Measurements from ENCODE around the gene TRIM2. TPM values are rescaled to one million over a fixed set of nuclear protein-coding genes. Genes with fewer than 3 reads are reported as not detected.

Gene TRIM2
- total RNA-seq, 4 donors from 2014 or later: 5.8 to 18.9 (median 14.9) TPM

DNA sequence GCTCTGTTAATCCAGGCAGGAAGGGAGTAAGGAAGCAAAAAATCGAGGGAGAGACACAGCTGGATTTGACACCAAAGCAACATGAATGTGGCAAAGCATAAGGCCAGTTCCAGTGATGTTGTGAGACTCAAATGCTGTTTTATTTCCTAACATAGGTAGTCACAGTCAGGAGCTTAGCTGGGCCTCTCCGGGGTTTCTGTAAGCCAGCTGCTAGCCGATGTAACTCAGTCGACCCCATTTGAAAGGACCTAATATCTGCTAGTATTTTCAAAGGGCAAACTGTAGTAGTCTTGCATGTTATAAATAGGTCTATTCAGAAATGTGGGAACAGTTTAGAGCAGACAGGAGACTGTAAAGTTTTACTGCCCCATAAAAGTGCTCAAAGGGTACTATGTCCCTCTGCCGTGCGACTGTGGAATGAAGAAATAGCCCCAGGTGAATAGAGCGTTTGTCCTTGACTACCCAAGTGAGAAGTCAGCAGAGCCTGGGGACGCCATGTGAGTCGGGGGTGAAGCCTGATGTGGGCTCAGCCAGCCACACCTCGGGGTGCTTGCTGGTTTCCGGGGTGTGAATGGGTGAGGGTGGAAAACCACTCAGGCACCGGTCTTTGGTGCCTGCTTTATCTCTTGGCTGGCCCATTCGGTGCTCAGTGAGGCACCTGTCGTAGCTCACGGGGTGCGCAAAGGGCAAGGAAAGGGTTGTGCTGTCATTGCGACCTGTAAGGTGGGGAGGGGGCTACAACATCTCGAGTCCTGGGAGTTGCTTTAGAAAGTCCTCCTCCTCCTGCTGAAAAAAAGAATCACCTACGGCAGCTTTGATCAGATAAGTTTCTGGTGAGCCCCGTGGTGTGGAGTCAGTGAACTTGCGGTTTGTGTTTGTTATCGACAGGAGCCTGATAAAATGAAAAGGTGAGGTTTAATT, 745 bp downstream of the TRIM2 start:
- Histone ChIP-seq H3K36me3 (no peaks in the 10 kb centered on the region), H3K9me3 (no peaks in the 10 kb centered on the region), H3K27ac (peak overlapping the region; percentile 1 to 34 (median 16)), H3K4me3 (peak overlapping the region in 2 of 4 donors; percentile 16 to 54), H3K27me3 (no peaks in the 10 kb centered on the region), H3K4me1 (peaks cover 0 to 26% (median 9%) of the 10 kb centered on the region in 3 donors)
- DNase-seq: no peak
- intact Hi-C loops (cut with DNase I): no loop called here
- TF ChIP-seq, protein P1, sequence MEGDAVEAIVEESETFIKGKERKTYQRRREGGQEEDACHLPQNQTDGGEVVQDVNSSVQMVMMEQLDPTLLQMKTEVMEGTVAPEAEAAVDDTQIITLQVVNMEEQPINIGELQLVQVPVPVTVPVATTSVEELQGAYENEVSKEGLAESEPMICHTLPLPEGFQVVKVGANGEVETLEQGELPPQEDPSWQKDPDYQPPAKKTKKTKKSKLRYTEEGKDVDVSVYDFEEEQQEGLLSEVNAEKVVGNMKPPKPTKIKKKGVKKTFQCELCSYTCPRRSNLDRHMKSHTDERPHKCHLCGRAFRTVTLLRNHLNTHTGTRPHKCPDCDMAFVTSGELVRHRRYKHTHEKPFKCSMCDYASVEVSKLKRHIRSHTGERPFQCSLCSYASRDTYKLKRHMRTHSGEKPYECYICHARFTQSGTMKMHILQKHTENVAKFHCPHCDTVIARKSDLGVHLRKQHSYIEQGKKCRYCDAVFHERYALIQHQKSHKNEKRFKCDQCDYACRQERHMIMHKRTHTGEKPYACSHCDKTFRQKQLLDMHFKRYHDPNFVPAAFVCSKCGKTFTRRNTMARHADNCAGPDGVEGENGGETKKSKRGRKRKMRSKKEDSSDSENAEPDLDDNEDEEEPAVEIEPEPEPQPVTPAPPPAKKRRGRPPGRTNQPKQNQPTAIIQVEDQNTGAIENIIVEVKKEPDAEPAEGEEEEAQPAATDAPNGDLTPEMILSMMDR (IDR thresholded peaks at IDR 0.05): no peak
- no peak for TF ChIP-seq POLR2A (IDR thresholded peaks at IDR 0.05)
- WGBS, 2 donors: 40 to 57% methylated on average over 19 of the region's 22 CpGs

- no peak for TF ChIP-seq POLR2A (IDR thresholded peaks at IDR 0.05)
- TF ChIP-seq, protein P1 (IDR thresholded peaks at IDR 0.05): no peak
- peak overlapping the region in 1 of 4 donors; percentile 5 for H3K27ac ChIP-seq
- H3K9me3 ChIP-seq: no peaks in the 10 kb centered on the region
- intact Hi-C loops (cut with DNase I): no loop called here
- 49 to 67% methylated on average over 2 to 5 of the region's 5 CpGs for WGBS, 2 donors
- no peak for DNase-seq
- peaks cover 0 to 26% (median 9%) of the 10 kb centered on the region in 3 donors for H3K4me1 ChIP-seq
- no peaks in the 10 kb centered on the region for H3K36me3 ChIP-seq
- peak overlapping the region in 1 of 4 donors; percentile 54 for H3K4me3 ChIP-seq
- no peaks in the 10 kb centered on the region for H3K27me3 ChIP-seq
These were observed 1.5 kb downstream of the TRIM2 start for GRCh38 chr4:153205757-153206156.

DNA sequence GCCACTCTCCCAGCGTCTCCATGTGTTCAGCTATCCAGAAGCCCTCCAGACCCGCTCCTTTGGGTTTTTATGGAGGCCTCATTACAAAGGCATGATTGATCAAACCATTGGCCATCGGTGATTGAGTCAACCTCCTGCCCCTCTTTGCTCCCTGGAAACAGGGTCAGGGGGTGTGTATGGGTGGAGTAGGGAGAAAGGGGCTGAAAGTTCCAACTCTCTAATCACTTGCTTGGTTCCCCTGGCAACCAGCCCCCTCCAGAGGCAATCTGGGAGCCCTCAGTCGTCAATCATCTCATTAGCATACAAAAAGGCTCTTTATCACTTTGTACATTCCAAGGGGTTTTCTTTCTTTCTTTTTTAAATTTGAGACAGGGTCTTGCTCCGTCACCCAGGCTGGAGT, 2.3 kb downstream of the TRIM2 start:
- H3K27ac ChIP-seq: no peak overlapping the region
- H3K9me3 ChIP-seq: no peaks in the 10 kb centered on the region
- intact Hi-C loops (cut with DNase I): no loop called here
- peaks cover 0 to 26% (median 9%) of the 10 kb centered on the region in 3 donors for H3K4me1 ChIP-seq
- TF ChIP-seq POLR2A (IDR thresholded peaks at IDR 0.05): no peak
- TF ChIP-seq, protein P1 (IDR thresholded peaks at IDR 0.05): no peak
- H3K36me3 ChIP-seq: no peaks in the 10 kb centered on the region
- H3K27me3 ChIP-seq: no peaks in the 10 kb centered on the region
- WGBS, 2 donors: 75 to 79% methylated on average over 5 of the region's 5 CpGs
- DNase-seq: no peak
- no peak overlapping the region for H3K4me3 ChIP-seq

GRCh38 chr4:153207027-153207426, 2.8 kb downstream of the TRIM2 start:
- no peaks in the 10 kb centered on the region for H3K36me3 ChIP-seq
- no peak overlapping the region for H3K4me3 ChIP-seq
- peaks cover 0 to 26% (median 9%) of the 10 kb centered on the region in 3 donors for H3K4me1 ChIP-seq
- H3K27ac ChIP-seq: no peak overlapping the region
- WGBS, 2 donors: 69 to 75% methylated on average over 7 to 8 of the region's 8 CpGs
- no peaks in the 10 kb centered on the region for H3K27me3 ChIP-seq
- DNase-seq: no peak
- intact Hi-C loops (cut with DNase I): no loop called here
- no peaks in the 10 kb centered on the region for H3K9me3 ChIP-seq
- TF ChIP-seq POLR2A (IDR thresholded peaks at IDR 0.05): no peak
- TF ChIP-seq, protein P1 (IDR thresholded peaks at IDR 0.05): no peak

- 55 to 60% methylated on average over 7 of the region's 7 CpGs for WGBS, 2 donors
- H3K4me1 ChIP-seq: peaks cover 0 to 32% (median 9%) of the 10 kb centered on the region in 3 donors
- no peaks in the 10 kb centered on the region for H3K9me3 ChIP-seq
- intact Hi-C loops (cut with DNase I): no loop called here
- no peaks in the 10 kb centered on the region for H3K27me3 ChIP-seq
- H3K4me3 ChIP-seq: no peak overlapping the region
- H3K27ac ChIP-seq: no peak overlapping the region
- no peak for TF ChIP-seq POLR2A (IDR thresholded peaks at IDR 0.05)
- TF ChIP-seq, protein P1 (IDR thresholded peaks at IDR 0.05): peak in 5 of 6 experiments; percentile 15 to 36 (median 28)
- H3K36me3 ChIP-seq: no peaks in the 10 kb centered on the region
- no peak for DNase-seq
These were observed 3.3 kb downstream of the TRIM2 start for GRCh38 chr4:153207567-153207966.
